H9 (cell line): ENCODE data around the gene AZI2. TPM values are rescaled to one million over a fixed set of nuclear protein-coding genes. Genes with fewer than 3 reads are reported as not detected.

Experiments
- DNase-seq: peaks from one replicate; pipeline ENCODE4 v3.0.0-alpha.2; 2017
- H2AFZ ChIP-seq: one replicate; pipeline ENCODE4 v1.6.1; 2013; ENCODE audit warnings: mild to moderate bottlenecking, low read length, control low read depth, moderate library complexity
- H2AK5ac ChIP-seq: 2 replicates; pipeline ENCODE4 v1.6.1; 2013; ENCODE audit warnings: low read length, control low read depth, mixed read lengths; ENCODE audit not compliant: insufficient read length
- H2BK120ac ChIP-seq: one replicate; pipeline ENCODE4 v1.6.1; 2013; ENCODE audit warnings: low read depth, mild to moderate bottlenecking, low read length, control low read depth, inconsistent platforms; ENCODE audit not compliant: poor library complexity, severe bottlenecking
- H2BK12ac ChIP-seq: 2 replicates; pipeline ENCODE4 v1.6.1; 2013; ENCODE audit warnings: low read length, control low read depth, mixed read lengths, low read depth; ENCODE audit not compliant: insufficient read length
- H2BK15ac ChIP-seq: 2 replicates; pipeline ENCODE4 v1.6.1; 2013; ENCODE audit warnings: low read depth, low read length, control low read depth
- H2BK20ac ChIP-seq: one replicate; pipeline ENCODE4 v1.6.1; 2013; ENCODE audit warnings: low read depth, mild to moderate bottlenecking, low read length, control low read depth, inconsistent platforms; ENCODE audit not compliant: poor library complexity, severe bottlenecking
- H2BK5ac ChIP-seq: 2 replicates; pipeline ENCODE4 v1.6.1; 2013; ENCODE audit warnings: low read length, control low read depth, mixed read lengths; ENCODE audit not compliant: insufficient read length
- H3K14ac ChIP-seq: 2 replicates; pipeline ENCODE4 v1.6.1; 2013; ENCODE audit warnings: low read length, control low read depth; ENCODE audit not compliant: insufficient read depth
- H3K18ac ChIP-seq: 2 replicates; pipeline ENCODE4 v1.6.1; 2013; ENCODE audit warnings: low read depth, mild to moderate bottlenecking, mixed read lengths, low read length, control low read depth; ENCODE audit not compliant: insufficient read length
- H3K23ac ChIP-seq: 2 replicates; pipeline ENCODE4 v1.6.1; 2013; ENCODE audit warnings: low read length, control low read depth, mixed read lengths, low read depth; ENCODE audit not compliant: insufficient read length
- H3K23me2 ChIP-seq: 2 replicates; pipeline ENCODE4 v1.6.1; 2013; ENCODE audit warnings: low read depth, mild to moderate bottlenecking, mixed read lengths, low read length, control low read depth; ENCODE audit not compliant: insufficient read length, poor library complexity, severe bottlenecking
- H3K27ac ChIP-seq: 2 replicates; pipeline ENCODE4 v1.5.1; 2013; ENCODE audit warnings: low read length, control low read depth, mixed read lengths, low read depth; ENCODE audit not compliant: insufficient read length
- H3K27me3 ChIP-seq: 2 replicates; pipeline ENCODE4 v1.6.1; 2013; ENCODE audit warnings: low read length, control low read depth, inconsistent platforms; ENCODE audit not compliant: insufficient read depth
- H3K4ac ChIP-seq: 2 replicates; pipeline ENCODE4 v1.6.1; 2013; ENCODE audit warnings: low read depth, mild to moderate bottlenecking, control low read depth, inconsistent platforms, low read length, moderate library complexity
- H3K4me1 ChIP-seq: 2 replicates; pipeline ENCODE4 v1.6.1; 2013; ENCODE audit warnings: low read length, control low read depth, inconsistent platforms; ENCODE audit not compliant: insufficient read depth
- H3K4me2 ChIP-seq: 2 replicates; pipeline ENCODE4 v1.6.1; 2013; ENCODE audit warnings: low read length, control low read depth, mixed read lengths; ENCODE audit not compliant: insufficient read length, insufficient read depth
- H3K56ac ChIP-seq: 2 replicates; pipeline ENCODE4 v1.6.1; 2013; ENCODE audit warnings: low read depth, mild to moderate bottlenecking, mixed read lengths, low read length, control low read depth; ENCODE audit not compliant: insufficient read length
- H3K79me1 ChIP-seq: 2 replicates; pipeline ENCODE4 v1.6.1; 2013; ENCODE audit warnings: low read depth, mild to moderate bottlenecking, moderate library complexity, low read length, control low read depth, inconsistent platforms; ENCODE audit not compliant: insufficient read depth, poor library complexity, severe bottlenecking
- H3K79me2 ChIP-seq: 2 replicates; pipeline ENCODE4 v1.6.1; 2013; ENCODE audit warnings: low read length, control low read depth, inconsistent platforms; ENCODE audit not compliant: insufficient read depth
- H3K9ac ChIP-seq: 2 replicates; pipeline ENCODE4 v1.6.1; 2013; ENCODE audit warnings: low read length, control low read depth, mixed read lengths; ENCODE audit not compliant: insufficient read length; ENCODE audit errors: extremely low read depth
- H3K9me3 ChIP-seq: one replicate; pipeline ENCODE4 v1.6.1; 2013; ENCODE audit warnings: low read depth, low read length, inconsistent platforms; ENCODE audit not compliant: control insufficient read depth
- H3T11ph ChIP-seq: one replicate; pipeline ENCODE4 v1.6.1; 2013; ENCODE audit warnings: mild to moderate bottlenecking, low read length, control low read depth, inconsistent platforms
- H4K20me1 ChIP-seq: one replicate; pipeline ENCODE4 v1.6.1; 2013; ENCODE audit not compliant: control insufficient read depth, insufficient read length, insufficient read depth
- H4K5ac ChIP-seq: 2 replicates; pipeline ENCODE4 v1.6.1; 2013; ENCODE audit warnings: low read depth, mild to moderate bottlenecking, mixed read lengths, low read length, control low read depth; ENCODE audit not compliant: insufficient read length
- H4K8ac ChIP-seq: replicated peaks from 2 replicates; pipeline ENCODE4 v1.6.1; 2013; ENCODE audit warnings: low read length, control low read depth, mixed read lengths, low read depth; ENCODE audit not compliant: insufficient read length
- H4K91ac ChIP-seq: 2 replicates; pipeline ENCODE4 v1.6.1; 2013; ENCODE audit warnings: low read depth, mild to moderate bottlenecking, moderate library complexity, mixed read lengths, low read length, control low read depth; ENCODE audit not compliant: insufficient read length
- H3K27ac Mint-ChIP-seq, 3 experiments: 2 replicates in 2 of 3; 3 replicates in 1 of 3; pipeline ENCODE4 v1.8.0; 2020 to 2021; ENCODE audit warnings: mixed read lengths in 3 of 3, mild to moderate bottlenecking in 1 of 3, moderate library complexity in 1 of 3
- H3K27me3 Mint-ChIP-seq: 2 replicates; pipeline ENCODE4 v1.8.0; 2021; ENCODE audit warnings: low read depth, mild to moderate bottlenecking, moderate library complexity, mixed read lengths
- H3K36me3 Mint-ChIP-seq, 3 experiments: 2 replicates in 2 of 3; 3 replicates in 1 of 3; pipeline ENCODE4 v1.8.0; 2020 to 2021; ENCODE audit warnings: low read depth in 3 of 3, mixed read lengths in 3 of 3; ENCODE audit not compliant: insufficient read depth in 1 of 3
- H3K4me1 Mint-ChIP-seq, 2 experiments: 2 replicates each; pipeline ENCODE4 v1.8.0; 2020; ENCODE audit warnings: mixed read lengths in 2 of 2
- H3K4me3 Mint-ChIP-seq, 2 experiments: 2 replicates in 1 of 2; 3 replicates in 1 of 2; pipeline ENCODE4 v1.8.0; 2020 to 2021; ENCODE audit warnings: mild to moderate bottlenecking in 2 of 2, mixed read lengths in 2 of 2, moderate library complexity in 1 of 2
- H3K9me3 Mint-ChIP-seq, 2 experiments: 2 replicates in 1 of 2; 3 replicates in 1 of 2; pipeline ENCODE4 v1.8.0; 2020; ENCODE audit warnings: mild to moderate bottlenecking in 2 of 2, mixed read lengths in 2 of 2, moderate library complexity in 1 of 2
- total RNA-seq: library from RNA; stranded (reverse); gene quantifications from 2 replicates; pipeline ENCODE4 v1.2.1, GENCODE V29; 2021
- TF ChIP-seq, protein P1 (sequence below): fragments of 200-600 bp; sonication (generic); conservative IDR thresholded peaks from 3 replicates; pipeline ENCODE4 v1.8.0; 2021; ENCODE audit warnings: antibody characterized with exemption, mild to moderate bottlenecking

The AZI2 gene
- total RNA-seq, 1 experiment from 2014 or later, result 36.7 TPM

DNA sequence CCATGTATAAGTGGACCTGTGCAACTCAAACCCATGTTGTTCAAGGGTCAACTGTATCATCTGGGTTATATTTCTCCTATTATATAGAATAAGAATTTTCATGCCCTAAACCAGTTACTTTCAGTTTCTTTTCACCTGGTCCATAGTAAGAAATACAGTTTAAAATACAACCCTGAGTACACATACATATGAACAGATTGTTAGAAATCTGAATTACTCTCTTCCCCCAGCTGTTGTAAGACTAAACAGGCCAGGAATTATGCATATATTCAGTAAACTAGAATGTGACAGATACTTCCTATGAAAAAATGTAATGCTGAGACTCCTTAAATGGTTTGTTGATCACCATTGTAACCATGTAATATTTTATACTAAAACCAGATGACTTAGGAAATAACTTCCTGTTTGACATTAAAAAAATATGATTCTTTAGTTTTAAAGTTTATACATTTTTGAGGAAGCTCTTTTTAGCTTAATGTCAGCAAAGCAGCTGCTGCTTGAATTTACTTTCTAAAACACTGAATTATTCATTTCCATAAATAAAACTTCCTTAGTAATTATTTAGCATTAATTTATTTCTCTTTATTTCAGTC, 52.6 kb downstream of the AZI2 start:
- H3K27ac Mint-ChIP-seq, result no peak overlapping the region; a peak in 1 of 7 replicates
- peaks cover 2% of the 10 kb centered on the region for H3K9me3 ChIP-seq
- H3K56ac ChIP-seq, result no peak overlapping the region
- no peak overlapping the region for H3K14ac ChIP-seq
- no peak overlapping the region for H2BK120ac ChIP-seq
- no peak overlapping the region for H3K4me3 Mint-ChIP-seq
- peaks cover under 1 to 9% (median under 1%) of the 10 kb centered on the region in 3 experiments; a peak in 6 of 7 replicates for H3K36me3 Mint-ChIP-seq
- no peak overlapping the region for H2AFZ ChIP-seq
- no peak overlapping the region for H2BK15ac ChIP-seq
- H3K4me1 Mint-ChIP-seq, result peaks cover 7 to 9% of the 10 kb centered on the region in 2 experiments
- no peak overlapping the region for H3K9ac ChIP-seq
- no peaks in the 10 kb centered on the region for H3K4me1 ChIP-seq
- no peak overlapping the region for H3K4ac ChIP-seq
- no peak overlapping the region for H3K4me2 ChIP-seq
- no peak overlapping the region for H4K91ac ChIP-seq
- H3K18ac ChIP-seq, result no peak overlapping the region
- no peak overlapping the region for H3K23ac ChIP-seq
- H3K9me3 Mint-ChIP-seq, result no peaks in the 10 kb centered on the region; a peak in 1 of 5 replicates
- H2AK5ac ChIP-seq, result no peak overlapping the region
- H3K23me2 ChIP-seq, result no peaks in the 10 kb centered on the region
- H3K27me3 Mint-ChIP-seq, result no peaks in the 10 kb centered on the region
- no peak overlapping the region for H2BK5ac ChIP-seq
- H3K79me1 ChIP-seq, result no peaks in the 10 kb centered on the region
- no peak overlapping the region for H2BK12ac ChIP-seq
- no peak overlapping the region for H4K8ac ChIP-seq
- H4K5ac ChIP-seq, result no peak overlapping the region
- H4K20me1 ChIP-seq, result no peaks in the 10 kb centered on the region
- no peaks in the 10 kb centered on the region for H3K79me2 ChIP-seq
- H3K27me3 ChIP-seq, result no peaks in the 10 kb centered on the region
- DNase-seq, result no peak
- H3K27ac ChIP-seq, result no peak overlapping the region
- H3T11ph ChIP-seq, result no peak overlapping the region
- no peak overlapping the region for H2BK20ac ChIP-seq
- TF ChIP-seq, protein P1, sequence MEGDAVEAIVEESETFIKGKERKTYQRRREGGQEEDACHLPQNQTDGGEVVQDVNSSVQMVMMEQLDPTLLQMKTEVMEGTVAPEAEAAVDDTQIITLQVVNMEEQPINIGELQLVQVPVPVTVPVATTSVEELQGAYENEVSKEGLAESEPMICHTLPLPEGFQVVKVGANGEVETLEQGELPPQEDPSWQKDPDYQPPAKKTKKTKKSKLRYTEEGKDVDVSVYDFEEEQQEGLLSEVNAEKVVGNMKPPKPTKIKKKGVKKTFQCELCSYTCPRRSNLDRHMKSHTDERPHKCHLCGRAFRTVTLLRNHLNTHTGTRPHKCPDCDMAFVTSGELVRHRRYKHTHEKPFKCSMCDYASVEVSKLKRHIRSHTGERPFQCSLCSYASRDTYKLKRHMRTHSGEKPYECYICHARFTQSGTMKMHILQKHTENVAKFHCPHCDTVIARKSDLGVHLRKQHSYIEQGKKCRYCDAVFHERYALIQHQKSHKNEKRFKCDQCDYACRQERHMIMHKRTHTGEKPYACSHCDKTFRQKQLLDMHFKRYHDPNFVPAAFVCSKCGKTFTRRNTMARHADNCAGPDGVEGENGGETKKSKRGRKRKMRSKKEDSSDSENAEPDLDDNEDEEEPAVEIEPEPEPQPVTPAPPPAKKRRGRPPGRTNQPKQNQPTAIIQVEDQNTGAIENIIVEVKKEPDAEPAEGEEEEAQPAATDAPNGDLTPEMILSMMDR, result no peak
